ENCODE results near the gene PDE3A. TPM values are rescaled to one million over a fixed set of nuclear protein-coding genes. Genes with fewer than 3 reads are reported as not detected.

Gene PDE3A
- total and polyA plus RNA-seq, 7 donors: 0.53 to 4.1 (median 2.1) TPM

- no peaks in the 10 kb centered on the region for H3K36me3 ChIP-seq (ENCODE audit: insufficient read depth in 1 of 2, low read depth in 1 of 2)
- DNase-seq: no peak
- no peaks in the 10 kb centered on the region for H3K9me3 ChIP-seq
- no peak for ATAC-seq
- H3K27me3 ChIP-seq (ENCODE audit: insufficient read depth in 3 of 3, low read length in 2 of 3): no peaks in the 10 kb centered on the region
- no peak overlapping the region for H3K27ac ChIP-seq
- intact Hi-C loops (cut with DNase I): no loop called here
- TF ChIP-seq, protein P1, sequence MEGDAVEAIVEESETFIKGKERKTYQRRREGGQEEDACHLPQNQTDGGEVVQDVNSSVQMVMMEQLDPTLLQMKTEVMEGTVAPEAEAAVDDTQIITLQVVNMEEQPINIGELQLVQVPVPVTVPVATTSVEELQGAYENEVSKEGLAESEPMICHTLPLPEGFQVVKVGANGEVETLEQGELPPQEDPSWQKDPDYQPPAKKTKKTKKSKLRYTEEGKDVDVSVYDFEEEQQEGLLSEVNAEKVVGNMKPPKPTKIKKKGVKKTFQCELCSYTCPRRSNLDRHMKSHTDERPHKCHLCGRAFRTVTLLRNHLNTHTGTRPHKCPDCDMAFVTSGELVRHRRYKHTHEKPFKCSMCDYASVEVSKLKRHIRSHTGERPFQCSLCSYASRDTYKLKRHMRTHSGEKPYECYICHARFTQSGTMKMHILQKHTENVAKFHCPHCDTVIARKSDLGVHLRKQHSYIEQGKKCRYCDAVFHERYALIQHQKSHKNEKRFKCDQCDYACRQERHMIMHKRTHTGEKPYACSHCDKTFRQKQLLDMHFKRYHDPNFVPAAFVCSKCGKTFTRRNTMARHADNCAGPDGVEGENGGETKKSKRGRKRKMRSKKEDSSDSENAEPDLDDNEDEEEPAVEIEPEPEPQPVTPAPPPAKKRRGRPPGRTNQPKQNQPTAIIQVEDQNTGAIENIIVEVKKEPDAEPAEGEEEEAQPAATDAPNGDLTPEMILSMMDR (IDR thresholded peaks at IDR 0.05): no peak
- no peak overlapping the region for H3K4me3 ChIP-seq
- WGBS, 3 donors: 14 to 27% (median 25%) methylated on average over 2 of the region's 2 CpGs
- H3K4me1 ChIP-seq: no peaks in the 10 kb centered on the region
Observed at GRCh38 chr12:20472102-20472782, 103.9 kb downstream of the PDE3A start.

DNA sequence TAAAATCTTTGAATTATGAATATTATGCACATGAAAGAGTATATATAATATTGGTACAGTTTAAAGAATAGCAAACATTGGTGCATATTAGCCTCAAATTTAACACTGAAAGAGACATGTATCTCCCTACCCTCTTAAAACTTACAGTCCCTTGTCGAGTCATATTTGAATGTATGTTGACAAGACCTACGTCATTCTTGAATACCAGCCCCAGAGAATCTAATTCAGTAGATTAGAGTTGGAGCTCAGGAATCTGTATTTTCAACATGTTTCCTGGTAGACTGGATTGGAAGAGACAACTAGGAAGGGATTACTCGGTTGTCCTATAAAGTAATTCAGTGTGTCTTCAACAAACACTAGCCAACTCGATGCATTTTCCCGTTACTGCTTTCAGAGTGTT is 104.8 kb downstream of the PDE3A start:
- 48 to 67% (median 60%) methylated on average over 5 of the region's 5 CpGs for WGBS, 3 donors
- no peaks in the 10 kb centered on the region for H3K9me3 ChIP-seq

DNA sequence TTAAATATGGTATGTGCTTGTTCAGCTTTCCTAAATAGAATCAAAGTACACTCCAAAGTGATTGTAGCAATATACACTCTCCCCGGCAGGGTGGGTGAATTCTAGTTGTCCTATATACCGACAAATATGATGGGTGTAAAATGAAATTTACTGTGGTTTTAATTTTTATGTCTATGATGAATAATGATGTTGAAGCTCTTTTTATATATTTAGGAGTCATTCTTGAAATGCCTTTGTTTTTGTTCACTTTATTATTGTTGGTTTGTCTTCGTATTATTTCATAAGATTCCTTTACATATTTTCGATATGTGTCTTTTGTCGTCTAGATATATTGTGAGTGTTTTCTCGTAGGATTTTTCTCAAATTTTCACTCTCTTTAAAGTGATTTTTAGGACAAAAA is 105.7 kb downstream of the PDE3A start:
- Histone ChIP-seq H3K9me3 (no peaks in the 10 kb centered on the region), H3K27me3 (ENCODE audit: insufficient read depth in 3 of 3, low read length in 2 of 3) (no peaks in the 10 kb centered on the region), H3K4me1 (no peaks in the 10 kb centered on the region), H3K27ac (no peak overlapping the region), H3K36me3 (ENCODE audit: insufficient read depth in 1 of 2, low read depth in 1 of 2) (no peaks in the 10 kb centered on the region), H3K4me3 (no peak overlapping the region)
- intact Hi-C loops (cut with DNase I): no loop called here
- no peak for DNase-seq
- no peak for ATAC-seq
- TF ChIP-seq, protein P1 (IDR thresholded peaks at IDR 0.05): no peak
- 96 to 98% (median 96%) methylated on average over 6 of the region's 6 CpGs for WGBS, 3 donors

More for the DNA sequence above, 104.8 kb downstream of the PDE3A start:
- ATAC-seq: no peak
- H3K27ac ChIP-seq: no peak overlapping the region
- TF ChIP-seq, protein P1 (IDR thresholded peaks at IDR 0.05): no peak
- no peak for DNase-seq
- no peaks in the 10 kb centered on the region for H3K36me3 ChIP-seq (ENCODE audit: insufficient read depth in 1 of 2, low read depth in 1 of 2)
- H3K27me3 ChIP-seq (ENCODE audit: insufficient read depth in 3 of 3, low read length in 2 of 3): no peaks in the 10 kb centered on the region
- H3K4me1 ChIP-seq: no peaks in the 10 kb centered on the region
- H3K4me3 ChIP-seq: no peak overlapping the region
- intact Hi-C loops (cut with DNase I): no loop called here

DNA sequence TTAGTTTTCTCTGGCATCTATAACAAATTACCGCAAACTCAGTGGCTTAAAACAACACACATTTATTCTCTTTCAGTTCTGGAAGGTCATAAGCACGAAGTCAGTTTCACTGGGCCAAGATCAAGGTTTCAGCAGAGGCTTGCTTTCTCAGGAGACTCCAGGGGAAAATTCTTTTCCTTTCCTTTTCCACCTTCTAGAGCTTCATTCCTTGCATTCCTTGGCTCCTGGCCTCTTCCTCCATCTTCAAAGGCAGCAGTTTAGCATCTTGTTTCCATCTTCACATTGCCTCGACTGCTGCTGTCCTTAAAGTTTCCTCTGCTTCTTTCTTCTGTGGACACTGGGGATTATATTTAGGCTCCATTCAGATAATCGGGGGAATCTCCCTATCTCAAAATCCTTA is 106.1 kb downstream of the PDE3A start:
- 76 to 82% (median 78%) methylated on average over 4 of the region's 4 CpGs for WGBS, 3 donors
- Histone ChIP-seq H3K4me1 (no peaks in the 10 kb centered on the region), H3K27ac (no peak overlapping the region), H3K27me3 (ENCODE audit: insufficient read depth in 3 of 3, low read length in 2 of 3) (no peaks in the 10 kb centered on the region), H3K4me3 (no peak overlapping the region), H3K9me3 (no peaks in the 10 kb centered on the region), H3K36me3 (ENCODE audit: insufficient read depth in 1 of 2, low read depth in 1 of 2) (no peaks in the 10 kb centered on the region)
- ATAC-seq (no peak), DNase-seq (no peak)
- TF ChIP-seq, protein P1 (IDR thresholded peaks at IDR 0.05): no peak
- intact Hi-C loops (cut with DNase I): no loop called here

DNA sequence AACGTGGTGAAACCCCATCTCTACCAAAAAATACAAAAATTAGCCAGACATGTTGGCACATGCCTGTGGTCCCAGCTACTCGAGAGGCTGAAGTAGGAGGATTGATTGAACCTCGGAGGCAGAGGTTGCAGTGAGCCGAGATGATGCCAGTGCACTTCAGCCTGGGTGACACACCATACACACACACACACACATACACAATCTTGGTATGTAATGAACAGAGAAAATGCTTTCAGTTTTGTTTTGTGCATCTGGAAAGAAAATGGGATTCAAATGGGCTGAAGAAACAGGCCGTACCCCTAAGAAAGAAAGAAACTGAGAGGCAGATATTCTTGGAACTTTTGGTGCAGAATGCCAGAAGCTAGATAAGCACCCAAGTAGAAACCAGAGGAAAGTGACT is 107.2 kb downstream of the PDE3A start:
- no peaks in the 10 kb centered on the region for H3K4me1 ChIP-seq
- WGBS, 3 donors: 60 to 75% (median 62%) methylated on average over 5 of the region's 5 CpGs
- no peaks in the 10 kb centered on the region for H3K27me3 ChIP-seq (ENCODE audit: insufficient read depth in 3 of 3, low read length in 2 of 3)
- H3K36me3 ChIP-seq (ENCODE audit: insufficient read depth in 1 of 2, low read depth in 1 of 2): no peaks in the 10 kb centered on the region
- H3K9me3 ChIP-seq: no peaks in the 10 kb centered on the region
- no peak for ATAC-seq
- H3K4me3 ChIP-seq: no peak overlapping the region
- H3K27ac ChIP-seq: no peak overlapping the region
- intact Hi-C loops (cut with DNase I): no loop called here
- TF ChIP-seq, protein P1 (IDR thresholded peaks at IDR 0.05): no peak
- no peak for DNase-seq

Measured in psoas muscle (tissue), 8 donors.